Measurements from ENCODE around the gene KCTD15. TPM values are rescaled to one million over a fixed set of nuclear protein-coding genes. Genes with fewer than 3 reads are reported as not detected.

Gene KCTD15
- total RNA-seq, 2 donors from 2014 or later: 36.6 to 61.8 TPM

DNA sequence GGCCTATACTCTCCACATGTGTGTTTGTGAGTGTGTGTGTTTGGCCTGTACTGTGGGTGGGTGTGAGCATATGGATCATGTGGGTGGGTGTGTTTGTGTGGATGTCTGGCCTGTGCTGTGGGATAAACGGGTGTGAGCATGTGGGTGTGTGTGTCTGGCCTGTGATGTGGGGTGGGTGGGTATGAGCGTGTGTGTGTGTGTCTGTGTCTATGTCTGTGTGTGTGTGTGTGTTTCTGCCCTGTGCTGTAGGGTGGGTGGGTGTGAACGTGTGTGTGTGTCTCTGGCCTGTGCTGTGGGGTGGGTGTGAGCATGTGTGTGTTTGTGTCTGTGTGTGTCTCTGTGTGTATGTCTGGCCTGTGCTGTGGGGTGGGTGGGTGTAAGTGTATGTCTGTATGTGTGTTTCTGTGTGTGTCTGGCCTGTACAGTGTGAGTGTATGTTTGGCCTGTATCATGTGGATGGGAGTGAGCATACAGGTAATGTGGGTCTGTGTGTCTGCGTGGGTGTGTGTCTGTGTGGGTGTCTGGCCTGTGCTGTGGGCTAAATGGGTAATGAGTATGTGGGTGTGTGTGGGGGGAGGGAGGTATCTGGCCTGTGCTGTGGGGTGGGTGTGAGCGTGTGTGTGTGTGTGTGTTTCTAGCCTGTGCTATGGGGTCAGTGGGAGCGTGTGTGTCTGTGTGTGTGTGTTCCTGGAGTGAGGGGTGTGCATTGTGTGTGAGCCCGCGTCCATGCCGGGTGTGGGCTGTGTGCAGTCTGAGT lies 20.8 kb upstream of the KCTD15 start:
- H3K9me3 Mint-ChIP-seq: no peaks in the 10 kb centered on the region
- Histone ChIP-seq H3K27ac (ENCODE audit: low read depth, low read length) (no peak overlapping the region), H3K9ac (ENCODE audit: extremely low read depth, low read length, poor library complexity, severe bottlenecking) (no peak overlapping the region), H3K27me3 (ENCODE audit: control insufficient read depth, insufficient read depth, low read length, poor library complexity, severe bottlenecking) (no peaks in the 10 kb centered on the region), H3K36me3 (ENCODE audit: control insufficient read depth, insufficient read depth, low read length) (no peaks in the 10 kb centered on the region), H3K4me1 (ENCODE audit: control insufficient read depth, insufficient read depth, low read length) (no peaks in the 10 kb centered on the region), H3K9me3 (ENCODE audit: control insufficient read depth, low read length) (no peaks in the 10 kb centered on the region), H3K4me3 (ENCODE audit: low read length) (no peak overlapping the region)
- no peak for DNase-seq
- no peak overlapping the region for H3K27ac Mint-ChIP-seq
- TF ChIP-seq, protein P1, sequence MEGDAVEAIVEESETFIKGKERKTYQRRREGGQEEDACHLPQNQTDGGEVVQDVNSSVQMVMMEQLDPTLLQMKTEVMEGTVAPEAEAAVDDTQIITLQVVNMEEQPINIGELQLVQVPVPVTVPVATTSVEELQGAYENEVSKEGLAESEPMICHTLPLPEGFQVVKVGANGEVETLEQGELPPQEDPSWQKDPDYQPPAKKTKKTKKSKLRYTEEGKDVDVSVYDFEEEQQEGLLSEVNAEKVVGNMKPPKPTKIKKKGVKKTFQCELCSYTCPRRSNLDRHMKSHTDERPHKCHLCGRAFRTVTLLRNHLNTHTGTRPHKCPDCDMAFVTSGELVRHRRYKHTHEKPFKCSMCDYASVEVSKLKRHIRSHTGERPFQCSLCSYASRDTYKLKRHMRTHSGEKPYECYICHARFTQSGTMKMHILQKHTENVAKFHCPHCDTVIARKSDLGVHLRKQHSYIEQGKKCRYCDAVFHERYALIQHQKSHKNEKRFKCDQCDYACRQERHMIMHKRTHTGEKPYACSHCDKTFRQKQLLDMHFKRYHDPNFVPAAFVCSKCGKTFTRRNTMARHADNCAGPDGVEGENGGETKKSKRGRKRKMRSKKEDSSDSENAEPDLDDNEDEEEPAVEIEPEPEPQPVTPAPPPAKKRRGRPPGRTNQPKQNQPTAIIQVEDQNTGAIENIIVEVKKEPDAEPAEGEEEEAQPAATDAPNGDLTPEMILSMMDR (conservative IDR thresholded peaks at IDR 0.05): no peak
- no peak overlapping the region for H3K4me3 Mint-ChIP-seq
- H3K27me3 Mint-ChIP-seq (ENCODE audit: insufficient read depth): peaks cover 13% of the 10 kb centered on the region
- H3K4me1 Mint-ChIP-seq: peaks cover 12% of the 10 kb centered on the region
- no peaks in the 10 kb centered on the region for H3K36me3 Mint-ChIP-seq (ENCODE audit: low read depth)
- WGBS, 2 experiments (ENCODE audit: insufficient coverage in 1 of 2, insufficient read length in 1 of 2): 91% methylated on average over 9 of the region's 9 CpGs; no CpG with 5 or more reads in 1 of the 2 experiments

DNA sequence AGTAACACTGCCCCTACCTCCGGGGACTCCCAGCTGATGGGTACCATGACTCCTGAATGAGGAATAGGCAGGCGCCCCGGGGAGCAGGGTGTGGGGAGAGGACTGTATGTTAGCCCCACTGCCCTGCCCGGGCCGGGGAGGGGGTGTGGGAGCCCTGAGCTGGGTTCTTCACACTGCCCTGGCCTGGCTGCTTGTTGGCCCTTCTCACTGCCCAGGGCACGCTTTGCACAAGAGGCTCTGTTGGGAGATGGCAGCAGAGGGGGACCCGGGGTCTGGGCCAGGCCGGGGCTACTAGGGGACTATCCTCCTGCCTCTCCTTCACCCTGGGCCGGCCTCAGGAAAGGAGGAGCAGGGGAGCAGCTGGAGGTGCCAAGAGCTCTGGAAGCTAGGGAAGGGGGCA lies 19.3 kb upstream of the KCTD15 start:
- Histone ChIP-seq H3K9me3 (ENCODE audit: control insufficient read depth, low read length) (no peaks in the 10 kb centered on the region), H3K4me1 (ENCODE audit: control insufficient read depth, insufficient read depth, low read length) (no peaks in the 10 kb centered on the region), H3K4me3 (ENCODE audit: low read length) (no peak overlapping the region), H3K27ac (ENCODE audit: low read depth, low read length) (no peak overlapping the region), H3K36me3 (ENCODE audit: control insufficient read depth, insufficient read depth, low read length) (no peaks in the 10 kb centered on the region), H3K9ac (ENCODE audit: extremely low read depth, low read length, poor library complexity, severe bottlenecking) (no peak overlapping the region), H3K27me3 (ENCODE audit: control insufficient read depth, insufficient read depth, low read length, poor library complexity, severe bottlenecking) (no peaks in the 10 kb centered on the region)
- H3K27me3 Mint-ChIP-seq (ENCODE audit: insufficient read depth): peaks cover 17% of the 10 kb centered on the region
- peaks cover 12% of the 10 kb centered on the region for H3K4me1 Mint-ChIP-seq
- H3K27ac Mint-ChIP-seq: no peak overlapping the region
- H3K4me3 Mint-ChIP-seq: no peak overlapping the region
- H3K9me3 Mint-ChIP-seq: no peaks in the 10 kb centered on the region
- 93 to 98% methylated on average over 5 to 9 of the region's 9 CpGs for WGBS, 2 experiments (ENCODE audit: insufficient coverage in 1 of 2, insufficient read length in 1 of 2)
- DNase-seq: no peak
- TF ChIP-seq, protein P1 (conservative IDR thresholded peaks at IDR 0.05): no peak
- no peaks in the 10 kb centered on the region for H3K36me3 Mint-ChIP-seq (ENCODE audit: low read depth)

DNA sequence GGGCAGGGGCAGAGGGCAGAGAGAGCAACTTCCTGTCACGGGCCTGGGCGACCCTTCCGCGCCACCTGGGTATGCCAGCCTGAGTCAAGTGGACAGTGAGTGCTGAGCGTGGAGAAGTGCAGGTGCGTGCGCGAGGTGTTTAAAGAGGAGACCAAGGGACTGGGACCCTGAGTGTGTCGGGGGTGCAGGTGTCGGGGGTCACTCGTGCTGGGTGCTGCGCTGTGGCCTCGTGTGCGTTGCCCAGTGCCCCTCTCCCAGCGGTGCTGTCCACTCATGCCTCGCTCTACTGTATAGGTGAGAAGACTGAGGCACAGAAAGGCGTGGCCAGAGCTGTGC lies 18.9 kb upstream of the KCTD15 start:
- no peaks in the 10 kb centered on the region for H3K9me3 ChIP-seq (ENCODE audit: control insufficient read depth, low read length)
- H3K27me3 ChIP-seq (ENCODE audit: control insufficient read depth, insufficient read depth, low read length, poor library complexity, severe bottlenecking): no peaks in the 10 kb centered on the region
- no peak overlapping the region for H3K4me3 ChIP-seq (ENCODE audit: low read length)
- H3K4me3 Mint-ChIP-seq: no peak overlapping the region
- H3K27ac ChIP-seq (ENCODE audit: low read depth, low read length): no peak overlapping the region
- H3K4me1 Mint-ChIP-seq: peaks cover 12% of the 10 kb centered on the region
- TF ChIP-seq, protein P1 (conservative IDR thresholded peaks at IDR 0.05): no peak
- H3K9me3 Mint-ChIP-seq: no peaks in the 10 kb centered on the region
- no peaks in the 10 kb centered on the region for H3K36me3 Mint-ChIP-seq (ENCODE audit: low read depth)
- DNase-seq: no peak
- 73 to 91% methylated on average over 11 to 17 of the region's 17 CpGs for WGBS, 2 experiments (ENCODE audit: insufficient coverage in 1 of 2, insufficient read length in 1 of 2)
- H3K27me3 Mint-ChIP-seq (ENCODE audit: insufficient read depth): peaks cover 20% of the 10 kb centered on the region
- no peaks in the 10 kb centered on the region for H3K4me1 ChIP-seq (ENCODE audit: control insufficient read depth, insufficient read depth, low read length)
- H3K36me3 ChIP-seq (ENCODE audit: control insufficient read depth, insufficient read depth, low read length): no peaks in the 10 kb centered on the region
- no peak overlapping the region for H3K27ac Mint-ChIP-seq
- H3K9ac ChIP-seq (ENCODE audit: extremely low read depth, low read length, poor library complexity, severe bottlenecking): no peak overlapping the region
